IMR-90 (cell line): ENCODE results near the gene SLC7A6OS. TPM values are rescaled to one million over a fixed set of nuclear protein-coding genes. Genes with fewer than 3 reads are reported as not detected.

ENCODE experiments used
- ATAC-seq: fragments of 200-7000 bp; cut with Tn5 transposase; 2 replicates; pipeline ENCODE4 v1.9.1; 2020; ENCODE audit warnings: low read depth, mild to moderate bottlenecking, moderate library complexity
- BruUV-seq: library from RNA; stranded (reverse); fragments of 400-500 nt; replicated peaks from 2 replicates; lab custom pipeline; 2021; lab: Mats Ljungman, UMichigan
- CTCF ChIA-PET: fragments of 300-600 bp; formaldehyde crosslinking; extraction: SDS; loops from one replicate; lab custom pipeline; 2021; ENCODE audit warnings: antibody characterized with exemption; lab: Yijun Ruan, JAX
- POLR2A ChIA-PET: fragments of 300-600 bp; sonication (Branson Sonifier 250); formaldehyde crosslinking; loops from one replicate; lab custom pipeline; 2022; ENCODE audit warnings: antibody characterized with exemption; ENCODE audit not compliant: unreplicated experiment; lab: Charles Lee
- DNase-seq: peaks from one replicate; pipeline ENCODE4 v3.0.0; 2013
- H2AFZ ChIP-seq: replicated peaks from 2 replicates; pipeline ENCODE3; 2013; ENCODE audit warnings: low read length, mild to moderate bottlenecking; ENCODE audit not compliant: poor library complexity
- H2AK5ac ChIP-seq: 2 replicates; pipeline ENCODE4 v1.6.1; 2013; ENCODE audit warnings: low read depth, low read length, inconsistent platforms
- H2AK9ac ChIP-seq: replicated peaks from 2 replicates; pipeline ENCODE3; 2013; ENCODE audit warnings: mild to moderate bottlenecking, low read depth, low read length, moderate library complexity; ENCODE audit not compliant: poor library complexity
- H2BK120ac ChIP-seq: 2 replicates; pipeline ENCODE4 v1.6.1; 2013; ENCODE audit warnings: low read depth, low read length, inconsistent platforms
- H2BK15ac ChIP-seq: 3 replicates; pipeline ENCODE4 v1.6.1; 2013; ENCODE audit warnings: low read depth, low read length, inconsistent platforms
- H2BK20ac ChIP-seq: 2 replicates; pipeline ENCODE4 v1.6.1; 2013; ENCODE audit warnings: low read depth, mild to moderate bottlenecking, inconsistent platforms, low read length, moderate library complexity
- H2BK5ac ChIP-seq: 2 replicates; pipeline ENCODE4 v1.6.1; 2013; ENCODE audit warnings: mild to moderate bottlenecking, low read depth, low read length, inconsistent platforms; ENCODE audit not compliant: poor library complexity, severe bottlenecking
- H3K14ac ChIP-seq: replicated peaks from 2 replicates; pipeline ENCODE4 v1.6.1; 2013; ENCODE audit warnings: low read depth, low read length, inconsistent platforms
- H3K18ac ChIP-seq: 2 replicates; pipeline ENCODE4 v1.6.1; 2013; ENCODE audit warnings: low read depth, low read length, control low read depth
- H3K23ac ChIP-seq: 2 replicates; pipeline ENCODE4 v1.6.1; 2013; ENCODE audit warnings: low read depth, low read length, inconsistent platforms
- H3K27ac ChIP-seq: 2 replicates; pipeline ENCODE4 v1.5.1; 2013; ENCODE audit warnings: mild to moderate bottlenecking, control low read depth, low read length; ENCODE audit not compliant: insufficient read depth
- H3K27me3 ChIP-seq: 2 replicates; pipeline ENCODE4 v1.6.1; 2013; ENCODE audit warnings: low read length; ENCODE audit not compliant: control insufficient read depth, insufficient read depth
- H3K36me3 ChIP-seq: 2 replicates; pipeline ENCODE4 v1.6.1; 2013; ENCODE audit warnings: low read length, mixed read lengths; ENCODE audit not compliant: control insufficient read depth, insufficient read depth
- H3K4ac ChIP-seq: 2 replicates; pipeline ENCODE4 v1.6.1; 2013; ENCODE audit warnings: low read depth, low read length, inconsistent platforms
- H3K4me1 ChIP-seq: 2 replicates; pipeline ENCODE4 v1.6.1; 2013; ENCODE audit warnings: low read length, mixed read lengths; ENCODE audit not compliant: control insufficient read depth, insufficient read depth
- H3K4me2 ChIP-seq: 2 replicates; pipeline ENCODE4 v1.6.1; 2013; ENCODE audit warnings: low read depth, mild to moderate bottlenecking, control low read depth, low read length, moderate library complexity
- H3K4me3 ChIP-seq: 2 replicates; pipeline ENCODE4 v1.5.1; 2013; ENCODE audit warnings: low read depth, mild to moderate bottlenecking, control low read depth, low read length, moderate library complexity; ENCODE audit not compliant: insufficient read depth
- H3K56ac ChIP-seq: 2 replicates; pipeline ENCODE4 v1.6.1; 2013; ENCODE audit warnings: low read length, inconsistent platforms; ENCODE audit not compliant: insufficient read depth; ENCODE audit errors: extremely low read depth
- H3K79me1 ChIP-seq, 2 experiments: 2 replicates each; pipeline ENCODE4 v1.6.1; 2013; ENCODE audit warnings: low read length in 2 of 2, inconsistent platforms in 1 of 2, low read depth in 1 of 2
- H3K9ac ChIP-seq: 2 replicates; pipeline ENCODE4 v1.6.1; 2013; ENCODE audit warnings: low read depth, low read length, control low read depth
- H3K9me1 ChIP-seq: 2 replicates; pipeline ENCODE4 v1.6.1; 2013; ENCODE audit warnings: low read length, inconsistent platforms; ENCODE audit not compliant: insufficient read depth
- H3K9me3 ChIP-seq: 2 replicates; pipeline ENCODE4 v1.6.1; 2013; ENCODE audit warnings: low read length; ENCODE audit not compliant: control insufficient read depth, insufficient read depth
- H4K20me1 ChIP-seq: 2 replicates; pipeline ENCODE4 v1.6.1; 2013; ENCODE audit warnings: low read length, inconsistent platforms; ENCODE audit not compliant: insufficient read depth
- H4K5ac ChIP-seq: 2 replicates; pipeline ENCODE4 v1.6.1; 2013; ENCODE audit warnings: mild to moderate bottlenecking, low read depth, low read length, control low read depth
- H4K8ac ChIP-seq, 2 experiments: 2 replicates each; pipeline ENCODE4 v1.6.1; 2013; ENCODE audit warnings: low read depth in 2 of 2, low read length in 2 of 2, control low read depth in 1 of 2, inconsistent platforms in 1 of 2
- H4K91ac ChIP-seq: 2 replicates; pipeline ENCODE4 v1.6.1; 2013; ENCODE audit warnings: low read depth, low read length, inconsistent platforms; ENCODE audit not compliant: insufficient read depth
- CHD1 ChIP-seq: IDR thresholded peaks from 2 replicates; pipeline ENCODE4 v1.6.1; 2012; ENCODE audit warnings: low read depth, low read length, improper control_type of control experiment
- ELK1 ChIP-seq: fragments of 150-350 bp; IDR thresholded peaks from 2 replicates; pipeline ENCODE4 v1.6.1; 2016; ENCODE audit warnings: low read depth, mild to moderate bottlenecking, low read length, moderate library complexity, borderline replicate concordance
- MAFK ChIP-seq: IDR thresholded peaks from 2 replicates; pipeline ENCODE4 v1.6.1; 2012; ENCODE audit warnings: low read depth, low read length, improper control_type of control experiment
- MAZ ChIP-seq: IDR thresholded peaks from 2 replicates; pipeline ENCODE4 v1.6.1; 2012; ENCODE audit warnings: low read depth, mild to moderate bottlenecking, low read length, improper control_type of control experiment, moderate library complexity, borderline replicate concordance
- MXI1 ChIP-seq: IDR thresholded peaks from 2 replicates; pipeline ENCODE4 v1.6.1; 2012; ENCODE audit warnings: low read depth, mild to moderate bottlenecking, low read length, moderate library complexity, borderline replicate concordance
- RFX5 ChIP-seq: IDR thresholded peaks from 2 replicates; pipeline ENCODE4 v1.8.0; 2012; ENCODE audit warnings: low read depth, mild to moderate bottlenecking, low read length, moderate library complexity
- SMC3 ChIP-seq: fragments of 150-350 bp; IDR thresholded peaks from 2 replicates; pipeline ENCODE4 v1.6.1; 2016; ENCODE audit warnings: low read depth, mild to moderate bottlenecking, antibody characterized with exemption, low read length, moderate library complexity
- WGBS, 2 experiments: methylation state at CpG; one replicate each; pipeline versions ENCODE4 v1.1.5 to v1.1.7; 2013; ENCODE audit warnings: missing lambda C conversion rate in 2 of 2; ENCODE audit not compliant: insufficient read length in 1 of 2; ENCODE audit errors: extremely low coverage in 2 of 2; 5-methylcytosine and 5-hydroxymethylcytosine counted together
- dilution Hi-C: fragments of 300-500 bp; cut with HindIII; formaldehyde crosslinking; loops from one replicate; pipeline ENCODE4 v1.14.3; 2018; ENCODE audit warnings: low sequenced_read_pairs; ENCODE audit not compliant: unreplicated experiment
- in situ Hi-C: fragments of 300-500 bp; cut with MboI; formaldehyde crosslinking; loops from 3 replicates; pipeline ENCODE4 v1.14.3; 2019; ENCODE audit warnings: low sequenced_read_pairs, inconsistent platforms, mixed read lengths
- intact Hi-C: fragments of 100-400 bp; cut with micrococcal nuclease; formaldehyde crosslinking; loops from 2 replicates; pipeline ENCODE4 v1.10.0; 2022
- polyA plus RNA-seq, 3 experiments: library from polyadenylated mRNA; depleted of rRNA; stranded (reverse); fragments of >200 nt; gene quantifications; 2 replicates each; pipeline ENCODE4 v1.2.3, GENCODE V29; 2012; ENCODE audit warnings: low replicate concordance in 1 of 3
- total RNA-seq: library from RNA; depleted of rRNA; stranded (reverse); fragments of >200 nt; gene quantifications from 2 replicates; pipeline ENCODE4 v1.2.3, GENCODE V29; 2012

Gene SLC7A6OS
- total and polyA plus RNA-seq, 2 of the 4 experiments (the other 2 are of a cell fraction): 6.8 to 8.4 TPM

GRCh38 chr16:68281368-68282063, 29.2 kb downstream of the SLC7A6OS start:
- Histone ChIP-seq H3K4ac (no peak overlapping the region), H3K9me3 (no peaks in the 10 kb centered on the region), H3K4me2 (no peak overlapping the region), H3K9me1 (peaks cover 12% of the 10 kb centered on the region), H3K36me3 (peaks cover 22% of the 10 kb centered on the region), H3K23ac (no peak overlapping the region), H3K79me1 (peaks cover 7 to 69% of the 10 kb centered on the region in 2 experiments), H2AFZ (no peak overlapping the region), H4K5ac (no peak overlapping the region), H2BK120ac (no peak overlapping the region), H3K18ac (no peak overlapping the region), H3K27me3 (no peaks in the 10 kb centered on the region), H2BK5ac (no peak overlapping the region), H2BK20ac (no peak overlapping the region), H2AK5ac (no peak overlapping the region), H3K4me3 (no peak overlapping the region), H4K91ac (no peak overlapping the region), H3K9ac (no peak overlapping the region), H4K8ac (no peak overlapping the region), H3K56ac (no peak overlapping the region), H3K27ac (no peak overlapping the region), H2BK15ac (no peak overlapping the region), H3K4me1 (no peaks in the 10 kb centered on the region; the same call in 1 of the 2 replicates), H3K14ac (no peak overlapping the region), H4K20me1 (peaks cover 58% of the 10 kb centered on the region), H2AK9ac (no peak overlapping the region)
- dilution Hi-C loops: no loop called here
- DNase-seq (no peak), ATAC-seq (no peak)
- 100% methylated on average over 2 of the region's 4 CpGs; no CpG with 5 or more reads in 1 of the 2 experiments for WGBS, 2 experiments
- in situ Hi-C loops: no loop called here
- ChIA-PET POLR2A (no interaction called here), CTCF (no interaction called here)
- no peak for TF ChIP-seq MXI1
- TF ChIP-seq SMC3: no peak
- TF ChIP-seq ELK1: no peak
- no peak for TF ChIP-seq RFX5
- no peak for TF ChIP-seq MAZ
- TF ChIP-seq MAFK: no peak
- TF ChIP-seq CHD1: no peak
- intact Hi-C loops: loop anchor here (2.0 kb wide), 1 partner anchor 15 kb away; no protein-coding TSS in a partner anchor
- no TSS peak for BruUV-seq
